Measurements from ENCODE around the gene KCTD4. TPM values are rescaled to one million over a fixed set of nuclear protein-coding genes. Genes with fewer than 3 reads are reported as not detected.

The KCTD4 gene
- polyA plus RNA-seq, 1 donor (not counting 4 experiments of a cell fraction or from before 2014, with no cell fraction given), result 0.39 TPM

GRCh38 chr13:45198041-45198440, 2.8 kb downstream of the KCTD4 start:
- H3K4me3 ChIP-seq (ENCODE audit: control insufficient read depth in 2 of 3, extremely low read depth in 1 of 3, insufficient read depth in 2 of 3, low read depth in 1 of 3, low read length in 3 of 3), result no peak overlapping the region
- H3K36me3 ChIP-seq (ENCODE audit: control insufficient read depth in 2 of 2, extremely low read depth in 1 of 2, insufficient read depth in 2 of 2, low read length in 2 of 2), result peaks cover 3 to 5% of the 10 kb centered on the region in 2 experiments
- no peaks in the 10 kb centered on the region for H3K9me1 ChIP-seq (ENCODE audit: control insufficient read depth, extremely low read depth, insufficient read depth, low read length)
- dilution Hi-C loops (cut with MboI; ENCODE audit: extremely low pct_ligation_motif_present, low sequenced_read_pairs), result no loop called here
- H3K27ac ChIP-seq (ENCODE audit: control insufficient read depth, insufficient read depth, low read length), result peak overlapping the region; percentile 7
- no peaks in the 10 kb centered on the region for H3K27me3 ChIP-seq (ENCODE audit: control insufficient read depth, extremely low read depth, insufficient read depth, low read length)
- no peak overlapping the region for H3K4me2 ChIP-seq (ENCODE audit: control insufficient read depth, extremely low read depth, insufficient read depth, low read depth, low read length)
- peaks cover 48% of the 10 kb centered on the region for H3K4me1 ChIP-seq (ENCODE audit: control insufficient read depth, extremely low read depth, insufficient read depth, low read length)
- DNase-seq (ENCODE audit: low read depth, low spot score), result no peak
- H3K9ac ChIP-seq (ENCODE audit: control insufficient read depth, extremely low read depth, insufficient read depth, low read length), result no peak overlapping the region
- H3K79me2 ChIP-seq (ENCODE audit: control insufficient read depth, insufficient read depth, low read length), result peaks cover 44% of the 10 kb centered on the region
- FAIRE-seq, result no peak
- no peaks in the 10 kb centered on the region for H3K9me3 ChIP-seq (ENCODE audit: control insufficient read depth, low read depth, low read length)
- H4K20me1 ChIP-seq (ENCODE audit: control insufficient read depth, extremely low read depth, insufficient read depth, low read length), result no peaks in the 10 kb centered on the region
- no peak overlapping the region for H2AFZ ChIP-seq (ENCODE audit: control insufficient read depth, low read length)
- TF ChIP-seq CTCF (optimal IDR thresholded peaks at IDR 0.05 in 1 of 3, IDR thresholded peaks at IDR 0.05 in 1 of 3, conservative IDR thresholded peaks at IDR 0.05 in 1 of 3; ENCODE audit: extremely low read depth in 1 of 3, insufficient read depth in 2 of 3, low read length in 3 of 3) (no peak), EZH2 (IDR thresholded peaks at IDR 0.05; ENCODE audit: low read length) (no peak)

- no peaks in the 10 kb centered on the region for H3K9me1 ChIP-seq (ENCODE audit: control insufficient read depth, extremely low read depth, insufficient read depth, low read length)
- H3K9me3 ChIP-seq (ENCODE audit: control insufficient read depth, low read depth, low read length), result no peaks in the 10 kb centered on the region
- TF ChIP-seq CTCF (optimal IDR thresholded peaks at IDR 0.05 in 1 of 3, IDR thresholded peaks at IDR 0.05 in 1 of 3, conservative IDR thresholded peaks at IDR 0.05 in 1 of 3; ENCODE audit: extremely low read depth in 1 of 3, insufficient read depth in 2 of 3, low read length in 3 of 3), result no peak
- TF ChIP-seq EZH2 (IDR thresholded peaks at IDR 0.05; ENCODE audit: low read length), result no peak
- H3K4me2 ChIP-seq (ENCODE audit: control insufficient read depth, extremely low read depth, insufficient read depth, low read depth, low read length), result peak overlapping the region; percentile 49
- peaks cover 2 to 5% of the 10 kb centered on the region in 2 experiments for H3K36me3 ChIP-seq (ENCODE audit: control insufficient read depth in 2 of 2, extremely low read depth in 1 of 2, insufficient read depth in 2 of 2, low read length in 2 of 2)
- peaks cover 39% of the 10 kb centered on the region for H3K79me2 ChIP-seq (ENCODE audit: control insufficient read depth, insufficient read depth, low read length)
- H3K4me3 ChIP-seq (ENCODE audit: control insufficient read depth in 2 of 3, extremely low read depth in 1 of 3, insufficient read depth in 2 of 3, low read depth in 1 of 3, low read length in 3 of 3), result no peak overlapping the region
- H3K27ac ChIP-seq (ENCODE audit: control insufficient read depth, insufficient read depth, low read length), result peak overlapping the region; percentile 60
- DNase-seq (ENCODE audit: low read depth, low spot score) (peak; percentile 38), FAIRE-seq (peak; percentile 97)
- H4K20me1 ChIP-seq (ENCODE audit: control insufficient read depth, extremely low read depth, insufficient read depth, low read length), result no peaks in the 10 kb centered on the region
- dilution Hi-C loops (cut with MboI; ENCODE audit: extremely low pct_ligation_motif_present, low sequenced_read_pairs), result no loop called here
- H3K9ac ChIP-seq (ENCODE audit: control insufficient read depth, extremely low read depth, insufficient read depth, low read length), result peak overlapping the region; percentile 20
- no peak overlapping the region for H2AFZ ChIP-seq (ENCODE audit: control insufficient read depth, low read length)
- H3K27me3 ChIP-seq (ENCODE audit: control insufficient read depth, extremely low read depth, insufficient read depth, low read length), result no peaks in the 10 kb centered on the region
- peaks cover 48% of the 10 kb centered on the region for H3K4me1 ChIP-seq (ENCODE audit: control insufficient read depth, extremely low read depth, insufficient read depth, low read length)
Observed at GRCh38 chr13:45196622-45197021, 4.2 kb downstream of the KCTD4 start.

All from keratinocyte (primary cell).